Hepatocyte (in vitro differentiated cells): ENCODE measurements around the gene S100A4.
"Not testable (repeated sequence)": the region's sequence is repeated elsewhere in the genome, so short reads cannot be mapped to it uniquely, and the experiment has no call there.

ENCODE experiments used
- CTCF ChIP-seq: fragments of 200-600 bp; sonication (generic); IDR thresholded peaks from 2 replicates; pipeline ENCODE4 v1.5.1; 2016; ENCODE audit warnings: antibody characterized with exemption, mild to moderate bottlenecking; ENCODE audit not compliant: poor library complexity
- EZH2 ChIP-seq: fragments of 200-600 bp; sonication (generic); IDR thresholded peaks from 2 replicates; pipeline ENCODE4 v1.6.1; 2016; ENCODE audit warnings: antibody characterized with exemption, mild to moderate bottlenecking, borderline replicate concordance
- EZH2phosphoT487 ChIP-seq: fragments of 200-600 bp; sonication (generic); IDR thresholded peaks from one replicate; pipeline ENCODE4 v1.6.1; 2018; ENCODE audit warnings: antibody characterized with exemption, mild to moderate bottlenecking, low read depth, moderate library complexity; ENCODE audit not compliant: unreplicated experiment, severe bottlenecking

GRCh38 chr1:153522353-153523048 is 23.1 kb downstream of the S100A4 start:
- not testable (repeated sequence) for TF ChIP-seq CTCF, EZH2, EZH2phosphoT487
